Stimulated activated CD4-positive, alpha-beta T cell treated with anti-CD3 and anti-CD28 coated beads, Interleukin-1b, Interleukin-23, amount 100 ng/mL, for 4 hours (primary cell): ENCODE data around the gene MCC.

Experiments
- DNase-seq, 2 donors: peaks; one replicate each; pipeline ENCODE4 v3.0.0-alpha.2; 2020; ENCODE audit warnings: low read depth in 2 of 2

Gene MCC

DNA sequence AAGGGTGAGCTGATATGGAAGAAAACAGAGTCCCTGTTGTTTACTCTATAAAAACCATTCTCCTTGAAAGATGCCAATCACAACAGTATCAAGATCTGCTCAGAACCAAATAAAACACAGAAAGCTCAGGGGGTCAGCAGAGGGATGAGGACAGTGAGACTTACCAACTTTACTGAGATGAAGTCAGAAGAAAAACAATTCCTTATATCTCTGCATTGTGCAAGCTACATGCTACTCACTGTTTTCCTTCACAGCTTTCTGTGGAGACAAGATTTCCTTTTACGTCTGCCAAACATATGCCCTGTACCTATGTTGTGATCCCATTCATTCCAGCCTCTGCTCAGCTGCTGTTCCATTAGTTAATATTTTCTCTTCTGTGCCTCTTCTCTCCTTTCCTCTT is 239.0 kb downstream of the MCC start:
- DNase-seq = no peak

GRCh38 chr5:113246361-113246870 is 241.8 kb downstream of the MCC start:
- no peak for DNase-seq

DNA sequence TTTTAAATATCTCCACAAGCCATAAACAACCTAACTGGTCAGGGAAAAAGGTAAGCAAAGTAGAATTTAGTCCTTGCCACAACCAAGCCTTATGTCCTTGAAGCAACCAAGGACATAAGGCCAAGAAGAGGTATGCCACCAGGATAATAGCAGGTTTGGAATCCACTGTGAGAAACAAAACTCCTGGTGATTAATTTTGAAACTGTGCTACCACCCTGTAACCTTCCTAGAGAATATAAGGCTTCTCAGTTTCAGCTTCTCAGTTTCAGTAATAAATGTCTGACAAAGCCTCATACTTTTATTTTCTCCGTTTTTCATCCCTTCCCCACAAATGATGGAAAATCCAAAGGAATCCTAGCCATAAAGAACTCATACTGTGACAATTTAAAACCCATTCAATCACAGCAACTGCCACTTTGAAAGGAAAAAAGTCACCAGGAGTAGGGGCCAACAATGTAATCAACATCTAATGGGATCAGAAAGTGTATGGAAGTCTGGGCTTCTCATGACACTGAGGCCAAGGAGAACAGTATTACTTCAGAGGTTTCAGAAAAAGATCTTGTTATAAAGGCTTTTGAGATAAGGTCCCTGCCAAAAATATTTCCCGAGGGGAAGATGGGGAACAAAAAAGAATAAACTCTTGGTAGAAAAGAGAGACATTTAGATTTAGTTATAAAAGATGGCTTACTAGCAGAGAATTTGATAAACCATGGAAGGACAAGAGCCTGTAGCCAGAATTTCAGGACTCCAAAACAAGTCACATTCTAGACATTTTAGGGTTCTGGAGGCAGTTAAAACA is 242.6 kb downstream of the MCC start:
- DNase-seq = no peak

DNA sequence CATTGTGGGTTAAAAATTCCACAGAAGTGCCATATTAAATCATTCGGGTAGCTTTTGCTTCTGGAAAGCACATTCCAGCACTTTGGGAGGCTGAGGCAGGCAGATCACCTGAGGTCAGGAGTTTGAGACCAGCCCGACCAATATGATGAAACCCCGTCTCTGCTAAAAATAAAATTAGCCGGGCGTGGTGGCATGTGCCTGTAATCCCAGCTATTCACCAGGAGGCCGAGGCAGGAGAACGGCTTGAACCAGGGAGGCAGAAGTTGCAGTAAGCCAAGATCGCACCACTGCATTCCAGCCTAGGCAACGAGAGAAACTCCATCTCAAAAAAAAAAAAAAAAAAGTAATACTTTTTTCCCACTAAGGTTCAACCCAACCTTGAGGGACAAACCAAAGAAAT is 243.3 kb downstream of the MCC start:
- no peak for DNase-seq

DNA sequence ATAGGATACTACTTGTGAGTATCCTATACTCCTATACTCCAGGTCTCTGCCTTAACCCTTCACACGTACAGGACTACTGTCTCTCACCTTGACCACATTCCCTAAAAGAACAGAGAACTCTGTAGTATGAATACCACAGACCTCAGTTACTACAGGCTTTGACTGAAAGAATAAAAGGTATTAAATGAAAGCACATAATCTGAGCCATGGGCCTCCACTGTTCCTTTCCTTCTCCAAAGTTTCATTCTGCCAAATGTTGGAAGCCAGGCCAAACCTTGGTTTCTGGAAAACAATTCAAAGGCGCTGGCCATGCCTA is 244.9 kb downstream of the MCC start:
- no peak for DNase-seq

- DNase-seq = no peak
These were observed 245.5 kb downstream of the MCC start for GRCh38 chr5:113242481-113243348.

GRCh38 chr5:113240951-113241726 is 247.1 kb downstream of the MCC start:
- no peak for DNase-seq

- no peak for DNase-seq
These were observed 248.2 kb downstream of the MCC start for GRCh38 chr5:113240032-113240431.

- no peak for DNase-seq
These were observed 250.4 kb downstream of the MCC start for GRCh38 chr5:113237893-113238292.

DNA sequence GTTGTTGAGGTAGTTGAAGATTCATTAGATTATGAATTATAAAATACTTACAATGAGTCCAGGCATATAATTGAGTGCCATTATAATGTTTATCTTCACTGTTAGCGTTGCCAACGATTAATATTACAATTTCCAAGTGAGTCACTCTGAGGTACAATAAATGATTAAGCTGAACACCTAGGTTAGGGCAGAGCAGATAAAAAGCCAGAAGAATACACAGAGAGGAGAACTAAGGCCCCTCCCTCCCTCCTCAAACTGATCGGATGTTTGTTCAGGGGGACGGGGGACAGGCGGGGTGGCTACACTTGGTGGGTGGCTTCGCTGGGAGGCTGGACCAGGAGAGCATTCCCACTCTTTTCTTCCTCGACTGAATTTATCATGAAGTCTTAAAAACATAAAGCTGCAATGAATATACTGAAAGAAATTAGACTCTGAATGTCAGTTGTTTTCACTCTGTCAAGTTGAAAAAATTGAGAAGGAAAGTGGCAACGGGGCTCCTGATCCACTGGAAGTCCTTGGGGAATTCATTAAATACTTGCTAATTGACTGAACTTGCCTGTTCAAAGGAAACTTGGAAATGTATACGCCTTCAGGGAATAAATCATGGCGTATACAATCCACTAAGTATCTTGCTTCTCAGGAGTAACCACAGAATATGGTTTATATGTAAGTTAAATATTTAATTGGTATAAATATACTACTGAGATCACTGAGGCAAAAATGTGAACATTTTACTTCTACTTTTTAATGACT is 251.5 kb downstream of the MCC start:
- no peak for DNase-seq

DNA sequence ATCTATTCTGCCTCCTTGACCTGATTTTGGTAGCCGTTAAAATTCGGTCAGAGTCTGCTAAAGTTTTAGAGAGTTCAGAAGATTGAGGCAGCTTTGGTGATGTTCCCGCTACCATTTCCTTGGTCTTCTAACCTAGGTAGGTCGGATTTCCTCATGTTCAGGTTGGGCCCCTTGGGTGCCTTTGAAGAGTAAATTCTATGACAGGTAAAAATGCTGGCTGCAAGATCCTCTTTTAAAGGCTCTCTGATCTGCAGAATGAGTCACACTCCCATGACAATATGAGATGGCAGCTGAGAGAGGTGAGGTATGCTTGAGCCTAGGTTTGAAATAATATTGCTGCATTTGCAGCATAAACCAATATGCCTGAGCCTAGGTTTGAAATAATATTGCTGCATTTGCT is 252.4 kb downstream of the MCC start:
- DNase-seq = no peak

GRCh38 chr5:113234546-113234945 is 253.7 kb downstream of the MCC start:
- no peak for DNase-seq

DNA sequence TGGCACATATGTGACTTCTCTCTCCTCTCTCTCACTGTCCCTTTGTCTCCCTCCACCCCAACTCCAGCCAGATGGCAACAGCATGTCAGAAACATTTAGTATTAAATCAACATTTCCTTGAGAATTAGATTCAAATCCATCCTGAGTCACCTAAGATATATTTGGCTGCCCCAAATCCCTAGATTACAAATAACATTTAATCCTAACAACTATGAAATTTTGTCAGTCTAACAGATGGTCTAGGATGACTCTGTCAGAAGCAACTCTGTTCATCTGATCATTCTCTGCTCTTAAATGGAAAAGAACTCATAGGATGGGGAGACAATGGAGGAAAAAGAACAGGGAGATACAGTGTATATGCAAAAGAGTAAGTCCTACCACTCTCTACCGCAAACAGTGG is 254.6 kb downstream of the MCC start:
- no peak for DNase-seq

GRCh38 chr5:113232667-113233066 is 255.6 kb downstream of the MCC start:
- no peak for DNase-seq

DNA sequence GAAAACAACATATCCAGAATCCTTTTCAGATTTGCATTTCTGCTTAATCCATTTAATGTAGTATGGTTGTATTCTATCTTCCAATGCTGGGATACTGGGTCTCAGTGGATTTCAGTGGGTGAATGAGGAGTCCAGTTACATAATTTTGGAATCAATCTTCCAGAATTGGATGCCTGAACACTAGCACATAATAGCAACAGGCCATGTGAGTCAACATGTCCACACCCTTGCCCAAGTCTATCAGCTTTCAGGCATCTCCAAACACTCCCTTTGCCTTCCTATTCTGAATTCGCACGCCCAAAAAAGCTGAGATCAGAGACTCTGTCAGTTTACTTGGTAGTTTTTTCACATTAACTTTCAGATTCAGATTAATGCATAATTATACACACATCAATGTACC is 256.0 kb downstream of the MCC start:
- no peak for DNase-seq

DNA sequence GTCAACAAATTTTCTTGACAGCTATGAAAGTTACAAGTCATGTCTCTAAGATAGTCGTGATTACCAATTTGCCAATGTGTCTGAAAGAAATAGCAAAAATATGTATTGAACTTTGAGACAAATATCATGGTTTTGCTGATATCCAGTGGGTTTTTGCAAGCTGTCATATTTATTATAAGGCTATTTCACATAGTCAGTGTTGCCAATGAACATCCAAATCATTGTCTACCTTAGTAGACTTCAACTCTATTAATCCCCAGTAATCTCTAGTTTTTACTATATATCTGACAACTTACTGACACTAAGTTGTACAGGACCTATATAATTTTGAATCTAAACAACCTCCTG is 256.6 kb downstream of the MCC start:
- DNase-seq = no peak

DNA sequence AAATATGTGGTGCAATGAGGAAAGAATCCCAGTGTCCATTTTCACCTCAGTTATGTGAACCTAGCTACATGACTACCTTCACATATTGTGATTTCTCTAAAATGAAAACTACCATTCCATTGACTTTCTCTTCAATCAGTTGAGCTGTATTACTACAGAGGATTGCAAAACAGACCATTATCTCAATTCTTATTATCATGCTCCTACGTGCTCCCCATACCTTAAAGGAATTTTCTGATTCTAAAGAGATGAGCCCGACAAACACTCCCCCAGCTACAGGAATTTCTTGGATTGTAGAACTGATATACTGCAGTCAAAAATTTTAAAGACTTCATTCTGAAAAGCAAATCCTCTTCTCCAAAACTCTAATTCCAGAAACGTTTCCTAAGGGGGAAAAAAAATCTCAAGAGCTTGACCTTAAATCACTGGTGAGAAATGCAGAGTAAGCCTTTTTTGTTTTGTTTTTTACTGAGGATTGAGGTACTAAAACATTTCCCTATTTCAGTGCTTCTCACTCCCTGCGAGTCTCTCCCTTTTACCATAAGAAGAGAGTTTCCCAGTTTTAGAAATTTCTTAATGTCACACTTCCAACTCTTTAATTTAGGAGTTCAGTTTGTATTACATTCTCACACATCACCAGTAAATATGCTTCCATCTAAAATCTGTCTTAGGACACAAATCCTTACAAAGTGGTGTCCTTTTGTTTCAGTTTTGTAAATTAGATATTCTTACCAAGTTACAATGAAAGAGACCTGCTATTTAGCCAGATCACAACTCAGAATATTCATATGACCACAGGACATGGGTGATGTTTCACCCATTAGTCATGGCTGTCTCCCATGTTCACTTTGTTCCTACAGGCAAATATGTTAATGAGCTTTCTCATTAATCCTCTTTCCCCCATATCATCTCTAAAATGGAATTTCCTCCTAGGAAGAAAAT is 257.3 kb downstream of the MCC start:
- no peak for DNase-seq

DNA sequence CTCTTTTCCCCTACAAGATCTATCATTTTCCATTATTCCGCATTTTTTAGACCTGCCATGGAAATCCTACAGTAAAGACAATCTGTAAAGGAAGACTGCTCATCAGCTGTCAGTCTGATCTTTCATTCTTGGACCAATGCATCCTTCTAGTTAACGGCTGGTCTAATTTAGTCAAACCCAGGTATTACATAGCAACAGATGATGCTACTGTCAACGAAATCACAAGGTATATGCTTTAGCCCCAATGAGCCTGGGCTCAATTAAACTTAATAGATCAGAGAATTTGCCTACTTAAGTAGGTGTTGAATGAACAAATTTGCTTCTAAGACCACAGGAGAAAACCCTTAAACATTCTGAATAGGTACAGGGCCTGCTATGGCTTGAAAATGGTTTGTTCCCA is 260.5 kb downstream of the MCC start:
- DNase-seq = no peak

DNA sequence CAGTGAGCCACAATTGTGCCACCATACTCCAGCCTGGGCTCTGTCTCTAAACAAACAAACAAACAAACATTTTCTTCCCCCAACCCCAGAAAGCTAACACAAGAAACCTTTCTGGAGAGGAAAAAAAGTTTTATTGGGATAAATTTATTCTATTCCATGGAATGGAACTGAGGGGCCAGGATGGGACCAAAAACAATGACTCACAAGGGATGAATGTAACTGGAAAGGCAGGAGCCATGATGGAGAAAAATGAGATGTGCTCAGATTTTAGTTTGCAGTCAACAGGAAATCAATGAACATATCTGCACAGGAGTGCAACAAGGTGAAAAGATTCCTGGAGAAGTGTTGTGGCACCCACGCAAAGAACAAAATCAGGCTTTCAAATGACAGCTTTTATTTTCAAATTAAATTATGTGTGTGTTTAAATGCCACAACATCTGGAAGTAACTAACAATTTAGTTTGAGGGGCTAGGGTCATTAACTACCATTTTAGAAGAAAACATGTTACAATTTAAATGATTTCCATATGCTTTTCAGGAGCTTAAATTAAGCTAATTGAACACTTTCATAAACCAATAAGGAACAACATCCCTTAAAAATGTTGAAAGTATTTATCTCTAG is 262.0 kb downstream of the MCC start:
- no peak for DNase-seq

DNA sequence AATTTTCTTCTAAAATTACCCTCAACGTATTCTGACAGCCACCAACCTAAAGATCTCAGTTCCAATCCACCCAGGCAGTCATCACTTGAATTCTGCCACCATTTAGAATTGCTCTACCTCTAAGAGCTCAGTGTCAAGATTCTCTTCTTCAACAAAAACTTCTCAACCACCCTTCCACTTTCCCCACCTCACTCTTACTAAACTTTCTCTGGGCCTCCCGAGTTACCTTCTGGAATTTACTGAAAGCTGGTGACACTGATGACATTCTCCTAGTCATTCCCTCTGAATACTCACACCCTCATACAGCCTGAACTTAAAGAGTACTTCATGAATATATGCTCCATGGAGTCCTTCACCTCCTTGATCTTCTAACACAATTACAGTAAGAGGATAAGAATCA is 263.0 kb downstream of the MCC start:
- no peak for DNase-seq
